Activated T-cell treated with anti-CD3 and anti-CD28 coated beads, Interleukin-2, amount 50 U/mL, for 48 hours (primary cell): ENCODE data around the gene LDB2.

Experiments
- DNase-seq, 2 experiments: peaks; one replicate each; pipeline ENCODE4 v3.0.0-alpha.2; 2020

Gene LDB2

GRCh38 chr4:16715482-16715881, 183.0 kb downstream of the LDB2 start:
- no peak for DNase-seq

- no peak for DNase-seq
Measured at GRCh38 chr4:16714191-16714590, 184.3 kb downstream of the LDB2 start.

GRCh38 chr4:16713696-16714095, 184.7 kb downstream of the LDB2 start:
- no peak for DNase-seq

DNA sequence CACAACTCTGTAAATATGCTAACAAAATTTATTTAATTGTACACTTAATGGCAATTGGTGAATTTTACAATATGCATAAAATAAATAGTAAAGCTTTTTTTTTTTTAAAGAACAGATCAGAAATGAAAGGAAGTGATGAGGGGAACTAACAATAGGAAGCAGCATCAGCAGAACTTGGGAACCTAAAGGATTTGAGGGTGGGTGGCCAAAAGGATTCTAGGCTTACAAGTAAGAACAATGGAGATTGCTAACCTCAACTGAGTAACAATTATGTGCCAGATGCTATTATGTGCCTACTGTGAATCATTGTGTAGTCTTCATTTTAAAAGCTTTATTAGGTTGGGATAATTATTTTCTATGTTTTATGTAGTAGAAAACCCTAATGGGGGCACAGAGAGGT, 185.2 kb downstream of the LDB2 start:
- no peak for DNase-seq

GRCh38 chr4:16710198-16710597, 188.2 kb downstream of the LDB2 start:
- no peak for DNase-seq

GRCh38 chr4:16707874-16708273, 190.6 kb downstream of the LDB2 start:
- DNase-seq: no peak

GRCh38 chr4:16706251-16706650, 192.2 kb downstream of the LDB2 start:
- no peak for DNase-seq

- no peak for DNase-seq
Measured at GRCh38 chr4:16705341-16705740, 193.1 kb downstream of the LDB2 start.

DNA sequence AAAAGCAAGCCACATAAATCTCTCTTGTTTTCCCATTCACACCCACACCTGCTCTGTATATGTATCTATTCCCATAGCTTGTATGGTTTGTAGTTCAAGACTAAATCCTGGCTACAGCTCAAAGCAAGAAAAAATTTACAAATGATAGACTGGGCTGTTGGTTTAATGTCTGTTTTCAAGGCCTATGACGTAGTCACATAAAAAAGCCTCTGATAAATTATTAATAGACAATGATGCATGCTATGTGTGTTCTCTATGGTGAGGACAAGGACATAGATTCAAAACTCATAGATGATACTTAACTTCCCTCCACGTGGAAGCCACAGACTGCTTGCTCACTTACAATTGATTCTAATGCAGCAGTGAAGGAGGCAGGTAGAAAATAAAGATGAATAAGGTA, 194.0 kb downstream of the LDB2 start:
- no peak for DNase-seq

DNA sequence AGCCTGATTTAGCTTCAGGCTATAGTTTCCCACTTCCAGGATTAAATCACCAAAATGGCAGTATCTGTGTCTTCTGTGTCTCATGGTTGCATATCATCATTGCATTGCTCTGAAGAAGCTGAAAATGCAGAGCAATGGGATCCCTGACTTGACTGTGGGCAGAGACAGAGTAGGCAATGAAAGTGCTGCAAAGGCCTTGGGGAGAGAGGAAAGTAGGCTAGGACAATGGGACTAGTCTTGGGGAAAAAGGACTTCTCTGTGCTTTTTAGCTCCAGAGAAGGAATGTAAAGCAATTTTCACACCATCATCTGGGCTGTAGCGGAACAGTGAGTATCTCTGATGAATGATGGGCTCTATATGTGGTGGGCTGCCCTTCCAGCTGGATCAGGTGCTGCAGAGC, 202.5 kb downstream of the LDB2 start:
- DNase-seq: no peak

GRCh38 chr4:16694884-16695276, 203.6 kb downstream of the LDB2 start:
- no peak for DNase-seq

GRCh38 chr4:16694173-16694883, 204.1 kb downstream of the LDB2 start:
- no peak for DNase-seq

GRCh38 chr4:16693641-16694040, 204.8 kb downstream of the LDB2 start:
- no peak for DNase-seq

- no peak for DNase-seq
Measured at GRCh38 chr4:16692961-16693506, 205.4 kb downstream of the LDB2 start.

GRCh38 chr4:16692524-16692923, 205.9 kb downstream of the LDB2 start:
- DNase-seq: no peak

- no peak for DNase-seq
Measured at GRCh38 chr4:16692046-16692445, 206.4 kb downstream of the LDB2 start.

GRCh38 chr4:16691450-16691849, 207.0 kb downstream of the LDB2 start:
- no peak for DNase-seq

DNA sequence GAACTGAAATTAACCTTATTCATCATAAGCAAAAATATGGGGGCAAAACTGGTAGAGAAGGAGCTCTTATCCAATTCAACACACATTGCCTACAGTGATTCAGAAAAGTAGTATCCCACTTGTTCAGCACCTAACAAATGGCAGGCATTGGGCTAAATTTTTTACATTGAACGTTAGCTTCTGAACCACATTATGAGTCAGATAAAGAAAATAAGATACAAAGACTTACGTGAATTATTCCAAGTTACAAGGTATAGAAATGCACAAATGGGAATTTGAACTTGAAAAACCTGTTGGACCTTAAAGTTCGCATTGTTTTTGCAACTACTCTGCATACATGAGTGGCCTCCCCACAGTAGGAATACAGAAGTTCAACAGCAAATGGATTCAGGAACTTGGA, 210.6 kb downstream of the LDB2 start:
- no peak for DNase-seq

GRCh38 chr4:16687011-16687410, 211.4 kb downstream of the LDB2 start:
- no peak for DNase-seq

- DNase-seq: no peak
Measured at GRCh38 chr4:16686195-16686594, 212.2 kb downstream of the LDB2 start.

DNA sequence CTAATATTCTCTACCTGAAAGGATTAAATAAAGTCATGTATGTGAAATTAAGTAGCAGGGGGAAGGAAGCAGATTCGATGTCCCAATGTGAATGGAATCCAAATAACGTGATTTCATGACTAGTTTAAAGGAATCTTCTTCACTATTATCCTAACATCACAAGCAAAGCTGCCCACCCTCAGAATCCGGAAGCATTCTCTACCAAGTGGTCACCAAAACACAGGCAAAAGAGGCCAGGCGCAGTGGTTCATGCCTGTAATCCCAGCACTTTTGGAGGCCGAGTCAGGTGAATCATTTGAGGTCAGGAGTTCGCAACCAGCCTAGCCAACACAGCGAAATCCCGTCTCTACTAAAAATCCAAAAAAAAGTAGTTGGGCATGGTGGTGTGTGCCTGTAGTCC, 212.9 kb downstream of the LDB2 start:
- DNase-seq: no peak

DNA sequence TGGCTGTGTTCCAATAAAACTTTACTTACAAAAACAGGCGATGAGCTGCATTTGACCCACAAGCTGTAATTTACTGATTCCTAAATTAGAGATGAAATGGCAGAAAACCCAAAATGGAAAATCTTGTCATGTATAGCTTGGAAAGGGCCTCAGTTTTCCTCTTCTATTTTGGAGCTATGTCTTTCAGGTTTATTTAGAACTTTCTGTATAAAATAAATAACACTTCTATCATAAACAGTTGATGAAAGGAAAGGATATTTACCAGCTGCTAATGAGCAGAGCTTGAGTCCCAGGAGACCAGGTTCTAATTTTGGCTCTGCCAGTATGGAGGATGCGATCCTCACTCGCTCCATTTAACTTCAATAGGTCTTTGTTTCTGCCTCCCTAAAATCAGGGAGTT, 213.5 kb downstream of the LDB2 start:
- DNase-seq: no peak

GRCh38 chr4:16684097-16684496, 214.3 kb downstream of the LDB2 start:
- no peak for DNase-seq

DNA sequence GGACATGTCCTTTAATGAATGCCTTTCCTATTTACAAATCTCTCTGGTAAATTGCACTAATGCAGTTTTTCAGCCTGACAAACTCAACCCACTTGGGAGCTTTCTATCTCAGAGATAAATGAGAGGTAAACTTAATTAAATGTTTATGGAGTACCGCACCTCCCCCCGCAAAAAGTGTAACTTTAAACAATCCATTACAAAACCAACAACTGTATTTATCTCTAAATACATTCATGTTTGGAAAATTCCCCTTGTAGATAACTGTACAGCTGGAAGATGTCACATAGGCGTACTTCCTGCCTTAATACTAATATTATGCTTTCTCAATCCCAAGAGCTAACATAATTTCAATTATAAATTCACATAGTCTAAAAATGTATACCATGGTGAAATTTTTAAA, 215.5 kb downstream of the LDB2 start:
- DNase-seq: no peak
